Endodermal cell (in vitro differentiated cells): Measurements from ENCODE around the gene POLD2. TPM values are rescaled to one million over a fixed set of nuclear protein-coding genes. Genes with fewer than 3 reads are reported as not detected.

ENCODE experiments used
- DNase-seq: peaks from one replicate; pipeline ENCODE4 v3.0.0-alpha.2; 2017
- H3K27ac ChIP-seq: 2 replicates; pipeline ENCODE4 v1.5.1; 2013; ENCODE audit warnings: mild to moderate bottlenecking, low read depth, low read length, moderate library complexity
- H3K27me3 ChIP-seq: 2 replicates; pipeline ENCODE4 v1.6.1; 2013; ENCODE audit warnings: mild to moderate bottlenecking, low read length, moderate library complexity; ENCODE audit not compliant: insufficient read depth, control insufficient read depth, poor library complexity, severe bottlenecking
- H3K36me3 ChIP-seq: 2 replicates; pipeline ENCODE4 v1.7.0; 2013; ENCODE audit warnings: mild to moderate bottlenecking, low read length, moderate library complexity; ENCODE audit not compliant: control insufficient read depth, insufficient read depth
- H3K4me1 ChIP-seq: one replicate; pipeline ENCODE4 v1.7.0; 2013; ENCODE audit warnings: low read length; ENCODE audit not compliant: control insufficient read depth, insufficient read depth
- H3K4me3 ChIP-seq: 2 replicates; pipeline ENCODE4 v1.5.1; 2013; ENCODE audit warnings: mild to moderate bottlenecking, low read length, moderate library complexity
- H3K9ac ChIP-seq: 2 replicates; pipeline ENCODE4 v1.6.1; 2013; ENCODE audit warnings: mild to moderate bottlenecking, low read length, moderate library complexity; ENCODE audit not compliant: poor library complexity, severe bottlenecking; ENCODE audit errors: extremely low read depth
- H3K9me3 ChIP-seq: 2 replicates; pipeline ENCODE4 v1.6.1; 2013; ENCODE audit warnings: mild to moderate bottlenecking, low read length, moderate library complexity; ENCODE audit not compliant: control insufficient read depth
- H3K27ac Mint-ChIP-seq: 2 replicates; pipeline ENCODE4 v1.8.0; 2020; ENCODE audit warnings: mixed read lengths
- H3K27me3 Mint-ChIP-seq: 2 replicates; pipeline ENCODE4 v1.8.0; 2021; ENCODE audit warnings: mild to moderate bottlenecking, mixed read lengths; ENCODE audit not compliant: insufficient read depth
- H3K36me3 Mint-ChIP-seq: 2 replicates; pipeline ENCODE4 v1.8.0; 2020; ENCODE audit warnings: low read depth, mixed read lengths
- H3K4me1 Mint-ChIP-seq: 2 replicates; pipeline ENCODE4 v1.8.0; 2020; ENCODE audit warnings: mixed read lengths
- H3K4me3 Mint-ChIP-seq: 2 replicates; pipeline ENCODE4 v1.8.0; 2020; ENCODE audit warnings: mild to moderate bottlenecking, moderate library complexity, mixed read lengths
- H3K9me3 Mint-ChIP-seq: 2 replicates; pipeline ENCODE4 v1.8.0; 2020; ENCODE audit warnings: mild to moderate bottlenecking, mixed read lengths
- CTCF ChIP-seq: fragments of 200-600 bp; sonication (generic); conservative IDR thresholded peaks from 2 replicates; pipeline ENCODE4 v1.5.0; 2021; ENCODE audit warnings: antibody characterized with exemption, mild to moderate bottlenecking
- WGBS, 2 experiments: methylation state at CpG; one replicate each; pipeline versions ENCODE4 v1.1.5 to v1.1.7; 2013; ENCODE audit warnings: missing lambda C conversion rate in 2 of 2, mixed read lengths in 1 of 2; ENCODE audit not compliant: insufficient coverage in 1 of 2, insufficient read length in 1 of 2; 5-methylcytosine and 5-hydroxymethylcytosine counted together
- total RNA-seq, 2 donors: library from RNA; stranded (reverse); fragmentation: NEBNext Ultra II Directional in 1 of 2; extraction: Animal tissue kit (Norgen Biotek cat#: 25700) in 1 of 2; gene quantifications; 2 replicates in 1 of 2; 3 replicates in 1 of 2; pipeline ENCODE4 v1.2.1, GENCODE V29; 2021

POLD2 gene
- total RNA-seq, 2 donors from 2014 or later, result 127 to 141 TPM

- Histone ChIP-seq H3K27ac (peak overlapping the region; percentile 82), H3K27me3 (peaks cover 25% of the 10 kb centered on the region), H3K9me3 (no peaks in the 10 kb centered on the region), H3K36me3 (no peaks in the 10 kb centered on the region), H3K4me1 (peaks cover 20% of the 10 kb centered on the region), H3K9ac (no peak overlapping the region), H3K4me3 (no peak overlapping the region)
- H3K4me1 Mint-ChIP-seq, result peaks cover 17% of the 10 kb centered on the region
- no peaks in the 10 kb centered on the region for H3K36me3 Mint-ChIP-seq
- no peak overlapping the region for H3K27ac Mint-ChIP-seq
- peak; percentile 98 for DNase-seq
- WGBS, 2 experiments, result 41 to 93% methylated on average over 16 to 63 of the region's 65 CpGs
- TF ChIP-seq CTCF, result no peak
- peak overlapping the region; percentile 44 for H3K4me3 Mint-ChIP-seq
- H3K27me3 Mint-ChIP-seq, result peaks cover 35% of the 10 kb centered on the region
- peaks cover 2% of the 10 kb centered on the region for H3K9me3 Mint-ChIP-seq
These were observed 22.9 kb upstream of the POLD2 start for GRCh38 chr7:44145969-44146911.

GRCh38 chr7:44145479-44145968, 22.2 kb upstream of the POLD2 start:
- Mint-ChIP-seq H3K4me1 (peaks cover 22% of the 10 kb centered on the region), H3K27ac (no peak overlapping the region), H3K9me3 (peaks cover 2% of the 10 kb centered on the region), H3K27me3 (peaks cover 35% of the 10 kb centered on the region), H3K4me3 (peak overlapping the region; percentile 44), H3K36me3 (no peaks in the 10 kb centered on the region)
- Histone ChIP-seq H3K9ac (no peak overlapping the region), H3K4me1 (peaks cover 20% of the 10 kb centered on the region), H3K4me3 (no peak overlapping the region), H3K27me3 (peaks cover 25% of the 10 kb centered on the region), H3K36me3 (no peaks in the 10 kb centered on the region), H3K9me3 (no peaks in the 10 kb centered on the region), H3K27ac (no peak overlapping the region)
- TF ChIP-seq CTCF, result no peak
- DNase-seq, result peak; percentile 68
- WGBS, 2 experiments, result 34 to 57% methylated on average over 21 to 53 of the region's 53 CpGs

GRCh38 chr7:44144968-44145478, 21.7 kb upstream of the POLD2 start:
- no peak overlapping the region for H3K27ac Mint-ChIP-seq
- no peak overlapping the region for H3K4me3 ChIP-seq
- peaks cover 2% of the 10 kb centered on the region for H3K9me3 Mint-ChIP-seq
- DNase-seq, result no peak
- WGBS, 2 experiments, result 90 to 91% methylated on average over 17 to 31 of the region's 31 CpGs
- peaks cover 22% of the 10 kb centered on the region for H3K4me1 Mint-ChIP-seq
- no peak overlapping the region for H3K27ac ChIP-seq
- H3K9me3 ChIP-seq, result no peaks in the 10 kb centered on the region
- no peaks in the 10 kb centered on the region for H3K36me3 Mint-ChIP-seq
- peaks cover 25% of the 10 kb centered on the region for H3K27me3 ChIP-seq
- TF ChIP-seq CTCF, result no peak
- H3K4me1 ChIP-seq, result peaks cover 20% of the 10 kb centered on the region
- peak overlapping the region; percentile 44 for H3K4me3 Mint-ChIP-seq
- H3K27me3 Mint-ChIP-seq, result peaks cover 36% of the 10 kb centered on the region
- no peaks in the 10 kb centered on the region for H3K36me3 ChIP-seq
- H3K9ac ChIP-seq, result no peak overlapping the region
